ENCODE data around the gene ERF. TPM values are rescaled to one million over a fixed set of nuclear protein-coding genes. Genes with fewer than 3 reads are reported as not detected.
A peak's percentile ranks its signal among the peaks of the same experiment; 100 is the strongest.

The ERF gene
- total and polyA plus RNA-seq, 10 of the 15 experiments (the other 5 are each of a cell fraction or from before 2014, with no cell fraction given) = 0.02 to 51.8 (median 14.4) TPM

- peak; percentile 7 for FAIRE-seq
- no peak for ATAC-seq
- WGBS (ENCODE audit: insufficient coverage, insufficient replicate concordance, low lambda C conversion rate, missing lambda C conversion rate) = under 1% methylated on average over 41 of the region's 41 CpGs
- peaks cover 38% of the 10 kb centered on the region for H3K4me1 ChIP-seq (ENCODE audit: control insufficient read depth, insufficient read depth, low read length)
- SMC1A ChIA-PET (ENCODE audit: uncharacterized antibody, unreplicated experiment) = interaction anchor here (1.0 to 1.4 kb wide), 3 partner anchors 41 to 171 kb away, joined by 3 to 4 read pairs (median 3); partner anchors contain the start of gene POU2F2
- no peaks in the 10 kb centered on the region for H3K9me3 ChIP-seq (replicated peaks; ENCODE audit: control insufficient read depth, insufficient read depth, low read length)
- RAD21 ChIA-PET (ENCODE audit: unreplicated experiment) = interaction anchor here (1.0 to 1.4 kb wide), 2 partner anchors 42 to 155 kb away, joined by 3 to 5 read pairs; no protein-coding TSS in a partner anchor
- peak overlapping the region; percentile 96 for H3K4me3 ChIP-seq
- POLR2A ChIA-PET = interaction anchor here (0.6 to 1.6 kb wide), 5 partner anchors 12 to 1021 kb away, joined by 3 to 6 read pairs (median 4); partner anchors contain the start of gene HNRNPUL1
- peak overlapping the region; percentile 96 for H3K4me2 ChIP-seq (ENCODE audit: control insufficient read depth, insufficient read depth)
- peak overlapping the region; percentile 71 for H3K27ac ChIP-seq (ENCODE audit: control insufficient read depth, insufficient read depth)
- peaks cover 12 to 14% of the 10 kb centered on the region in 2 experiments for H3K36me3 ChIP-seq (ENCODE audit: control insufficient read depth in 2 of 2, insufficient read depth in 2 of 2, low read length in 1 of 2)
- peaks cover 30% of the 10 kb centered on the region for H3K79me2 ChIP-seq (ENCODE audit: control insufficient read depth, insufficient read depth, low read length)
- intact Hi-C loops (cut with micrococcal nuclease; ENCODE audit: unreplicated experiment) = loop anchor here (5.0 kb wide), 3 partner anchors 87 to 177 kb away; partner anchors contain the start of gene POU2F2
- H4K20me1 ChIP-seq (ENCODE audit: control insufficient read depth, insufficient read depth) = no peaks in the 10 kb centered on the region; the same call in 1 of the 2 replicates
- CTCF ChIA-PET = interaction anchor here (0.8 to 1.6 kb wide), 4 partner anchors 11 to 152 kb away, joined by 3 to 7 read pairs (median 4); partner anchors contain the start of gene POU2F2
- peak overlapping the region; percentile 66 for H3K9ac ChIP-seq (ENCODE audit: control insufficient read depth, insufficient read depth, low read length)
- H3K27me3 ChIP-seq (replicated peaks in 1 of 2; ENCODE audit: control insufficient read depth in 2 of 2, insufficient read depth in 2 of 2, low read length in 1 of 2) = no peaks in the 10 kb centered on the region
- BruUV-seq (replicated peaks) = TSS peak; percentile 43
- DNase-seq (ENCODE audit: low read depth, low spot score) = no peak
- in situ Hi-C loops (cut with MboI) = no loop called here
- no peak overlapping the region for H2AFZ ChIP-seq (ENCODE audit: control insufficient read depth, low read depth, low read length)
- 0 out of 2 replicates have a peak, but pooled peaks have one; percentile 52 for TF ChIP-seq MLLT1 (IDR thresholded peaks at IDR 0.05)
- TF ChIP-seq PBX3 (IDR thresholded peaks at IDR 0.05; ENCODE audit: insufficient replicate concordance, low read depth, low read length) = peak; percentile 19
- TF ChIP-seq BHLHE40 (IDR thresholded peaks at IDR 0.05; ENCODE audit: borderline replicate concordance in 1 of 2, low read depth in 2 of 2, low read length in 1 of 2) = peak in 1 of 2 experiments; percentile 35; a peak in 1 of 4 replicates
- TF ChIP-seq MYB (IDR thresholded peaks at IDR 0.05; ENCODE audit: borderline replicate concordance, low read depth, low read length) = no peak
- no peak for TF ChIP-seq SP1 (IDR thresholded peaks at IDR 0.05; ENCODE audit: low read depth, low read length)
- no peak for TF ChIP-seq JUND (IDR thresholded peaks at IDR 0.05; ENCODE audit: low read depth, low read length)
- no peak for TF ChIP-seq CEBPZ (IDR thresholded peaks at IDR 0.05; ENCODE audit: low read depth, low read length)
- no peak for TF ChIP-seq MAX (IDR thresholded peaks at IDR 0.05; ENCODE audit: low read depth, low read length)
- TF ChIP-seq ELK1 (IDR thresholded peaks at IDR 0.05; ENCODE audit: low read depth, low read length) = no peak
- no peak; the same call in 1 of the 2 replicates for TF ChIP-seq GATAD2B (conservative IDR thresholded peaks at IDR 0.05; ENCODE audit: low read depth)
- 0 out of 2 replicates have a peak, but pooled peaks have one; percentile 31 for TF ChIP-seq NKRF (conservative IDR thresholded peaks at IDR 0.05)
These were observed 29.8 kb upstream of the ERF start for GRCh38 chr19:42284591-42285341.
